ENCODE data around the gene DCDC1.

The DCDC1 gene, protein sequence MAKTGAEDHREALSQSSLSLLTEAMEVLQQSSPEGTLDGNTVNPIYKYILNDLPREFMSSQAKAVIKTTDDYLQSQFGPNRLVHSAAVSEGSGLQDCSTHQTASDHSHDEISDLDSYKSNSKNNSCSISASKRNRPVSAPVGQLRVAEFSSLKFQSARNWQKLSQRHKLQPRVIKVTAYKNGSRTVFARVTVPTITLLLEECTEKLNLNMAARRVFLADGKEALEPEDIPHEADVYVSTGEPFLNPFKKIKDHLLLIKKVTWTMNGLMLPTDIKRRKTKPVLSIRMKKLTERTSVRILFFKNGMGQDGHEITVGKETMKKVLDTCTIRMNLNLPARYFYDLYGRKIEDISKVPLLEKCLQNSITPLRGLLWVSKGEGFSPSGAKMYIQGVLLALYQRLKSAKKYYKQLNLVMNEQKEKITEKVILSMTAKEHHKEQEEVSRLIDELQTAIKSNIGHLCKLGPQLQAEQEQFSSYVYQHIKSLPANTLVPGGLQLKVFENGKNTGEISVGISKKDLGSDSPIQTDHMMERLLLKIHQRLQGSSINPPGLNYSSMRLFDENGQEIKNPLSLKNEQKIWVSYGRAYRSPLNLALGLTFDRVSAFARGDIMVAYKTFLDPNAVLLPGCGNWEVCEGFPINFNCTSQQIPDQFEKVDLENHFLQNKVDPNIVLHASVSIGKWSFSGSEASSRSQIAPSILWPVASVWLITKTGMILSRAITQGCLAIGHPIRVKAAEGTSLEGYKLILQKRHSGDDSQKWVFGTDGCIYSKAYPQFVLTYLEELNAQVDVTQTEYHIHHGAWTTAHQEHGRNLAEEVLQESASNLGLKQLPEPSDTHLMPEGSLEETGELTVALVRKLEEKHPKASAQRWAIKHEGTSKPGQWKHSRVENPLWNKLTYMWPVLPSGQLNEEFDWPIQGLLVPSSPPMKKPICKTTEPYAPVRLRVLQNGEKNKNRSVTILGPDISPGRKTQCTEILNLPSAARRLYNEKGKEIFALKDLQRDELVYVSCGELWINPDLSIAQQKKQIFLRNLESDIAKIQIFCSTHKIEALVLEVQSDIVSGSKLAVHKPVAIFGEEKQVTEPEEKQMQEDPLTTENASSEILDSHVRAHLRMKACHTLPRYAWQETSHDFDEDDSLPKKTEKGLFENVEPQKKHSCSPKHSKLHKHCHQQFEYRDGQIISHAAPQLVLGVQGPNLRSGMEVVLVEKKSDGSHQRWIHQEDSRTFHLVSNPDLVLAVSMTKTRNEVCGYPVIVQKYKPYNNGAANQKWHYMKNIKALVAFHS (N-terminal part only)

DNA sequence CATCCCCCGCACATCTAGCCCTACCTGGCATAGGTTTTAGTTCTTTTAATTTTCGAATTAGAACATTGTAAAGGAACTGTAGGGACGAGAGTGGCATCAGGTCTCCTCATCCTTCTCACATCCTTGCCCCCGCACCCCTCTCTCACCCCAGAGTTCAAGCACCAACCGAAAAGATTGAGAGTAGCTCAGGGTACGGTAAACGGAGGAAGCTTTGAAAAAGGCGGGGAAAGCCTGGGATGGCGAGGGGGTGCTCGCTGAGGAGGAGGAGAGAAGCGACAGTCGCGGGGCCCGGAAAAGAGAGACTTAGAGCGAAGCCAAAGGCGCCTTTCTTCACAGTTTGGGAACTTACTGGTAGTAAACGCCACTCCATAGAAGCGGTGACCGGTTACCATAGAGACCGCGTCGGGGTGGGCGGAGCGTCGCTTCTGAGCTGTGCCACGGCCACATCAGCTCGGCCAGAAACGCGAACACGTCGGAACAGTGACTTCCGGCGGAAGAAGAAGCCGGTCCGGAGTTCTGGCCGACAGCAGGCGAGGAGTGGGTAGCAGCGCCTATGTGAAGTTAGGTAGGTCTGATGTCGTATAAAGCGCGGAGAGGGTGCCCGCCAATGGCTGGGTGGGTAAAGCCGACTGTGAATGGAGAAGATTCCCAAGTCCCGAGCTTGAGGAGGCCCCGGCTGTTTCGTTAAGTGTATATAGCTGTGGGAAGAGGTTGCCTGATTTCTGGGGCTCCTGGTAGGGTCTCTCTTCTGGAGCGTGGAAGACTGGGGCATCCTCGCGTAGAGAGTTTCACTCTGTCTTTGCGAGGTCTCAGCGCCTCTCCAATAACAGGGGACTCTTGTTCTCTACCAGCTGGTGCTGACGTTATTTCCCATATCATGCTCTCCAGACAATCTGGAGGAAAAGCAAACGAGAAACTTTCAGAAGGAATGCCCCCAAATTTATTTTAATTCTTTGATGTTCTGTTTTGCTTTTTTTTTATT, at the start of gene DCDC1, which contains the start of gene DNAJC24:
DCDC1 (minus strand) TSS at position 392 of the 982 bp plus-strand sequence. CDS start 41,459 bp downstream, outside the sequence.
DNAJC24 (plus strand) TSS at position 513 of the 982 bp plus-strand sequence. CDS start 889 bp downstream, outside the sequence.
- H3K4me1 ChIP-seq (ENCODE audit: insufficient read depth, low read length): peaks cover 15% of the 10 kb centered on the region
- peak within 1 kb of the TSS; percentile 85 for H3K9ac ChIP-seq (ENCODE audit: low read length)
- no peaks in the 10 kb centered on the region for H3K9me3 ChIP-seq (ENCODE audit: low read length)
- H3K27ac ChIP-seq (ENCODE audit: low read depth, low read length): peak within 1 kb of the TSS; percentile 54
- no peaks in the 10 kb centered on the region for H3K27me3 ChIP-seq (ENCODE audit: control insufficient read depth in 1 of 2, insufficient read depth in 2 of 2, low read length in 2 of 2)
- H3K36me3 ChIP-seq (ENCODE audit: insufficient read depth, low read length): no peaks in the 10 kb centered on the region
- peak within 1 kb of the TSS; percentile 79 to 95 for H3K4me3 ChIP-seq (ENCODE audit: low read depth in 1 of 2, low read length in 2 of 2)

DNA sequence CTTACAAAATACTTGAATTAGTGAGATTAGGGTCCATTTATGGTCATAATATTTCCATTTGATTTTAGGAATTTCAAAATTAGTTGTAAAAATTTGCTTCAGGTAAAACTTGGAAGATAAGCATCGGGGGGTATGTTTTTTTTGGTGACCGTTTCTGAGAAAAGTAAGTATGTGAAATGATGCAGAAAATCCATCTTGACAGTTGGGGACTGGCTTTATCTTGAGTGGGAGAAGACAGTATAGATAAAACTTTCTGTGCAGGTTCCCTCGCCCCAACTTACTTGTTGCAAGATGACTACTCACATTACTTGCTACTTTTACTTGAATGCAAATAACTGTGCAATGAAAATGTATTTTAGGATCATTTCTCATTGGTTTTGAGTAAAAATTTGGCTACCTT, 49.6 kb upstream of the DCDC1 start:
- Histone ChIP-seq H3K9me3 (ENCODE audit: low read length) (no peaks in the 10 kb centered on the region), H3K27me3 (ENCODE audit: control insufficient read depth in 1 of 2, insufficient read depth in 2 of 2, low read length in 2 of 2) (no peaks in the 10 kb centered on the region), H3K4me1 (ENCODE audit: insufficient read depth, low read length) (no peaks in the 10 kb centered on the region), H3K27ac (ENCODE audit: low read depth, low read length) (no peak overlapping the region), H3K4me3 (ENCODE audit: low read depth in 1 of 2, low read length in 2 of 2) (no peak overlapping the region), H3K9ac (ENCODE audit: low read length) (no peak overlapping the region), H3K36me3 (ENCODE audit: insufficient read depth, low read length) (no peaks in the 10 kb centered on the region)

DNA sequence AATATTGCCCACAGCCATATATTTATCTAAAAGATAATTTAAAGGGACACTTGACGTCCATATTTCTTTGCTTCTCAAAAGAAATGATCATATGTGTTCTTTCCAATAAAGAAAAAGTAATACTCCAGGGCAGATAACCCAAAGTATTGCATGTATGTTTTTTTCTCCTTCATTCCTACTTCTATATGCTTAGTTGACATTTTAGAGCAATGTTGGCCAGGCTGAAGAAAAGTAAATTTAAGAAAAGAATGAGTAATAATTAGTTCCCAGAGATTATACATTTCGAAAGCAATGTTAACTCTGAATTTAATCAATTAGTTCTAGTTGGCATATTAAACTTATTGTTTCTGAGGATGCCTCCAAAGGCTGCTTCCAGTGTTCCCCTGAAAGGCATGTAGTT, 48.3 kb upstream of the DCDC1 start:
- no peaks in the 10 kb centered on the region for H3K4me1 ChIP-seq (ENCODE audit: insufficient read depth, low read length)
- H3K36me3 ChIP-seq (ENCODE audit: insufficient read depth, low read length): no peaks in the 10 kb centered on the region
- H3K27me3 ChIP-seq (ENCODE audit: control insufficient read depth in 1 of 2, insufficient read depth in 2 of 2, low read length in 2 of 2): no peaks in the 10 kb centered on the region
- no peak overlapping the region for H3K27ac ChIP-seq (ENCODE audit: low read depth, low read length)
- no peak overlapping the region for H3K9ac ChIP-seq (ENCODE audit: low read length)
- no peak overlapping the region for H3K4me3 ChIP-seq (ENCODE audit: low read depth in 1 of 2, low read length in 2 of 2)
- no peaks in the 10 kb centered on the region for H3K9me3 ChIP-seq (ENCODE audit: low read length)

DNA sequence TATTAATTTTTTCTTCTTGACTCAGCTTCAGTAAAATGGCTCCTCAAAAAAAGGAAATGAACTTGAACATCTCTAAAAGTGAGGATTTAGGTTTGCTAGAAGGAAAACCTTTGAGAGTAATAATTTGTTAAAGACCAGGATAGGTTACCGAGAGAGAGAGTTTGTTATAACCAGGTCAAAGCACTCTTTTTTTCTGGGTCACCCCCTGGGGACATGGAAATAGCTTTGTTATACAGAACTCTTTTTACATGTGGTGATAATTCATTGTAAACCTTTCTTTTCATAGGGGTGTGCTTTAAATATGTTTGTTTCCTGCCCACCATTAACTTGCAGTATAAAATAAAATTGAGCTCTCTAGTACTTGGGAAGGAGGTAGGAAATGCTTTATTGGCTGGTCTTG, 47.8 kb upstream of the DCDC1 start:
- H3K9ac ChIP-seq (ENCODE audit: low read length): no peak overlapping the region
- H3K4me1 ChIP-seq (ENCODE audit: insufficient read depth, low read length): no peaks in the 10 kb centered on the region
- no peaks in the 10 kb centered on the region for H3K27me3 ChIP-seq (ENCODE audit: control insufficient read depth in 1 of 2, insufficient read depth in 2 of 2, low read length in 2 of 2)
- H3K27ac ChIP-seq (ENCODE audit: low read depth, low read length): no peak overlapping the region
- no peak overlapping the region for H3K4me3 ChIP-seq (ENCODE audit: low read depth in 1 of 2, low read length in 2 of 2)
- no peaks in the 10 kb centered on the region for H3K9me3 ChIP-seq (ENCODE audit: low read length)
- H3K36me3 ChIP-seq (ENCODE audit: insufficient read depth, low read length): no peaks in the 10 kb centered on the region

DNA sequence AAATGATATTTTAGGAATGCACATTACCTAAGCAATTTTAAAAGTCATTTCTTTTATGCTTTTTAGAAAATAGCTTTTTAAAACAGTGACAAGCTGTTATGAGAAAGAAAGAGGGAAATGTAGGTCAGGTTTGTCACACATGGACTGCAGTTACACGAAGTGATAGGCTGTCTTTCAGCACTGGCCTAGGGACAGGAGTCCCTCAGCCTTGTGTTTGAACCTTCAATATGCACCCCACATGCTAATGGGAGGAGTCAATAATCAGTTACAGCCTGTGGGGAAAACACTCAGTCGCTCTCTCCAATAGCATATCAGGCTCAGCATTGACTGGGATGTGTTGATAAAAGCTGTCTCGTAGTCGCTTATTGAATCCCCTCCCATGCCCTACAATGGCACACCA, 45.9 kb upstream of the DCDC1 start:
- Histone ChIP-seq H3K36me3 (ENCODE audit: insufficient read depth, low read length) (no peaks in the 10 kb centered on the region), H3K9ac (ENCODE audit: low read length) (no peak overlapping the region), H3K27ac (ENCODE audit: low read depth, low read length) (no peak overlapping the region), H3K4me3 (ENCODE audit: low read depth in 1 of 2, low read length in 2 of 2) (no peak overlapping the region), H3K27me3 (ENCODE audit: control insufficient read depth in 1 of 2, insufficient read depth in 2 of 2, low read length in 2 of 2) (no peaks in the 10 kb centered on the region), H3K9me3 (ENCODE audit: low read length) (no peaks in the 10 kb centered on the region), H3K4me1 (ENCODE audit: insufficient read depth, low read length) (no peaks in the 10 kb centered on the region)

DNA sequence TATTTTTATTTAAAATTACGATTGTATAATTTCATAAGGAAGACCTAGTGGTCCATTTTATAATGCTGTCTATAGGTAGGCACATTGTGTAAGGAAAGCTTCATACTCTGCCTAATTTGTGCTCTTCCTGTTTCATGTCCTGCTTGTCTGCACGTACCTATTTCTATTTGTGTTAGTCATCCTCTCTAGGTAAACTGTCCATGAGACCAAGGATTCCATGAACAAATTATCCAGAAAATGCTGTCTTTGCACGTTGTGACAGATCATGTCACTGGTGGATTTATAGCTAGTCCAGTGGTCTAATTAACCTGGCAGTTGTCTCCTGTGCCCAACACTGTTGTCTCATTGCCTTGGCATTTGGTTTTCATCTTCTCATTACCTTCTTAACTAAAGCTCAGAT, 44.8 kb upstream of the DCDC1 start:
- no peaks in the 10 kb centered on the region for H3K27me3 ChIP-seq (ENCODE audit: control insufficient read depth in 1 of 2, insufficient read depth in 2 of 2, low read length in 2 of 2)
- no peak overlapping the region for H3K4me3 ChIP-seq (ENCODE audit: low read depth in 1 of 2, low read length in 2 of 2)
- H3K9me3 ChIP-seq (ENCODE audit: low read length): no peaks in the 10 kb centered on the region
- no peaks in the 10 kb centered on the region for H3K4me1 ChIP-seq (ENCODE audit: insufficient read depth, low read length)
- no peak overlapping the region for H3K27ac ChIP-seq (ENCODE audit: low read depth, low read length)
- H3K9ac ChIP-seq (ENCODE audit: low read length): no peak overlapping the region
- H3K36me3 ChIP-seq (ENCODE audit: insufficient read depth, low read length): no peaks in the 10 kb centered on the region

DNA sequence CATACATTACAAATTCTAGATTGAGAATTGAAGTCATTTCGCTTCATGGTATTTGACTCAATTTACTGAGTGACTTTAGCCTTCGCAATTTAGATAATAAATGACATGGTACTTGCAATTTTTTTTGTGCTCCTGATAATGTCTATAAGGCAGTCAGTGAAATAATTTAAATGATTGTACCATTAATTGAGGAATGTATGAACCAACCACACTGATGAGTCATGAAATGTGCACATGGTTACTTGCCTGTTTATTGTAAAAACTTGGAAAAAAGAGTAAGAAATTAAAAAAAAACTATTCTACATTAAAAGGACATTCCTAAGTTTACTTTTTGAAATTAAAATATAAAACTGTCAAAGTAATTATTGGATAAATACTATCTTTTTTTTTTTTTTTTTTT, 43.4 kb upstream of the DCDC1 start:
- H3K36me3 ChIP-seq (ENCODE audit: insufficient read depth, low read length): no peaks in the 10 kb centered on the region
- H3K27me3 ChIP-seq (ENCODE audit: control insufficient read depth in 1 of 2, insufficient read depth in 2 of 2, low read length in 2 of 2): no peaks in the 10 kb centered on the region
- no peak overlapping the region for H3K4me3 ChIP-seq (ENCODE audit: low read depth in 1 of 2, low read length in 2 of 2)
- no peak overlapping the region for H3K27ac ChIP-seq (ENCODE audit: low read depth, low read length)
- no peaks in the 10 kb centered on the region for H3K4me1 ChIP-seq (ENCODE audit: insufficient read depth, low read length)
- H3K9me3 ChIP-seq (ENCODE audit: low read length): no peaks in the 10 kb centered on the region
- no peak overlapping the region for H3K9ac ChIP-seq (ENCODE audit: low read length)

DNA sequence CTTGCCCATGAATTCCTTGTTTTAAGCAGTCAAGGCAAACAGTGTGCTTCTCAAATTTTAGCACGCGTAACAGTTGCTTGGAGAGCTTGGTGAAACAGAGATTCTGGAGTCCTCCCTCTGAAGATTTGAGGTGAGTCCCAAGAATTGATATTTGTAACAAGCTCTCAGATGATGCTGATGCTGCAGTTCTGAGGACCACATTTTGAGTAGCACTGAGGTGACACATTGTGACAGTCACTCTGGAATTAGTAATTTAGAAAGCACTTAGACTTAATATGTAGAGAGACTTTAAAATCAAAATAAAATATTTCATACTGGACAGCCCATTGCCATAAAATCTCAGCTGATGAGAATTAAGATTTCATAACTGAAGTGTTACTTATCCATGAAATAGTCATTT, 38.7 kb upstream of the DCDC1 start:
- Histone ChIP-seq H3K4me3 (ENCODE audit: low read depth in 1 of 2, low read length in 2 of 2) (no peak overlapping the region), H3K27me3 (ENCODE audit: control insufficient read depth in 1 of 2, insufficient read depth in 2 of 2, low read length in 2 of 2) (no peaks in the 10 kb centered on the region), H3K36me3 (ENCODE audit: insufficient read depth, low read length) (no peaks in the 10 kb centered on the region), H3K9ac (ENCODE audit: low read length) (no peak overlapping the region), H3K27ac (ENCODE audit: low read depth, low read length) (no peak overlapping the region), H3K9me3 (ENCODE audit: low read length) (no peaks in the 10 kb centered on the region), H3K4me1 (ENCODE audit: insufficient read depth, low read length) (no peaks in the 10 kb centered on the region)

DNA sequence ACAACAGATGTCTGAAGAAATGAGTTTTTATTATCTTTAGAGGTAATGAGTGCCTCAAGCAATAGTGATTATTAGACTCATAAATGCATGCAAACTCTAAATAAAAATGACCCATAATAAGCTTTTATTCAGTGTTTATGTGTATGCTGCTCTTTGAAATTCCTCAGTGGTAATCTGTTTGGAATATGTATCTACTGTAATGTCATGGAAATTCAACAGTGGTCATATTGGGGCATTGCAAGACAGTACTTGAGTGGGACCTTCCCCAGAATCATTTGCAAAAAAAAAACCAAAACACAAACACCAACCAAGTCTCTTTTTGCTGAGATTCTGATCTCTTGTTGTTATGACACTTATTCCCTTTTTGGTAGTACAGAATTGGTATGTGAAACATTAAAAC, 35.1 kb upstream of the DCDC1 start:
- H3K36me3 ChIP-seq (ENCODE audit: insufficient read depth, low read length): no peaks in the 10 kb centered on the region
- H3K4me1 ChIP-seq (ENCODE audit: insufficient read depth, low read length): no peaks in the 10 kb centered on the region
- no peak overlapping the region for H3K27ac ChIP-seq (ENCODE audit: low read depth, low read length)
- no peak overlapping the region for H3K9ac ChIP-seq (ENCODE audit: low read length)
- no peaks in the 10 kb centered on the region for H3K9me3 ChIP-seq (ENCODE audit: low read length)
- H3K27me3 ChIP-seq (ENCODE audit: control insufficient read depth in 1 of 2, insufficient read depth in 2 of 2, low read length in 2 of 2): no peaks in the 10 kb centered on the region
- H3K4me3 ChIP-seq (ENCODE audit: low read depth in 1 of 2, low read length in 2 of 2): no peak overlapping the region

DNA sequence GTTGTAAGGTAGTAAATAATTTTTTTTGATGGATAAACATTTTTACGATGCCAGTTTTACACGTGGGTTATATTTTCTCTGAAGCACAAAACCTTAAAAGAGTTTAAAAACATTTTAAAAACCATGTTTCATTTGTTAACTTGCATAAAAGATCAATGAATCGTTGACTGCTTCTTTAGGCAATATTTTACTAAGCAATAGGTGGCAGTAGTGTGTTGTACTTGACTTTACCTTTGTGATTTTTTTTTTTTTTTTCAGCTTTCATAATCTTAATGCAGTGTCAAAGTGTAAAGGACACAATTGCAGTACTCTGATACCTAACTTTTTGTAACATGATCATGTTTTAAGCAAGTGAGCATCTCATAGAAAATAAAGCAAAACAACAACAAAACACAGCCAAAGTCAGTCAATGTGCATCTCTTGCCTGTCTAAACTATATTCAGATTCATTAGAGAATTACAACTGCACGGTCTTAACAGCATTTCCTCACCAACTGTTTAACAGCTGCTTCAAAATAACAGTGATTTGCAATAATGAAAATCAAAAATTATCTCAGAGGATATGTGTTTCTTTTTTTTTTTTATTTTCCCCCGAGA, 27.8 kb upstream of the DCDC1 start:
- no peaks in the 10 kb centered on the region for H3K36me3 ChIP-seq (ENCODE audit: insufficient read depth, low read length)
- peaks cover 6% of the 10 kb centered on the region for H3K9me3 ChIP-seq (ENCODE audit: low read length)
- no peak overlapping the region for H3K9ac ChIP-seq (ENCODE audit: low read length)
- H3K27me3 ChIP-seq (ENCODE audit: control insufficient read depth in 1 of 2, insufficient read depth in 2 of 2, low read length in 2 of 2): no peaks in the 10 kb centered on the region
- H3K4me3 ChIP-seq (ENCODE audit: low read depth in 1 of 2, low read length in 2 of 2): no peak overlapping the region
- H3K27ac ChIP-seq (ENCODE audit: low read depth, low read length): no peak overlapping the region
- H3K4me1 ChIP-seq (ENCODE audit: insufficient read depth, low read length): no peaks in the 10 kb centered on the region

Measured in muscle layer of colon (tissue), 2 donors.